Stimulated activated CD8-positive, alpha-beta memory T cell treated with anti-CD3 and anti-CD28 coated beads, Interleukin-4, amount 100 ng/mL, for 4 hours (primary cell): Measurements from ENCODE around the gene LOC101059915.
"Not testable (repeated sequence)": the region's sequence is repeated elsewhere in the genome, so short reads cannot be mapped to it uniquely, and the experiment has no call there.

ENCODE experiments used
- DNase-seq, 2 donors: peaks; one replicate each; pipeline ENCODE4 v3.0.0-alpha.2; 2020; ENCODE audit warnings: low read depth in 2 of 2, low spot score in 1 of 2

The LOC101059915 gene

DNA sequence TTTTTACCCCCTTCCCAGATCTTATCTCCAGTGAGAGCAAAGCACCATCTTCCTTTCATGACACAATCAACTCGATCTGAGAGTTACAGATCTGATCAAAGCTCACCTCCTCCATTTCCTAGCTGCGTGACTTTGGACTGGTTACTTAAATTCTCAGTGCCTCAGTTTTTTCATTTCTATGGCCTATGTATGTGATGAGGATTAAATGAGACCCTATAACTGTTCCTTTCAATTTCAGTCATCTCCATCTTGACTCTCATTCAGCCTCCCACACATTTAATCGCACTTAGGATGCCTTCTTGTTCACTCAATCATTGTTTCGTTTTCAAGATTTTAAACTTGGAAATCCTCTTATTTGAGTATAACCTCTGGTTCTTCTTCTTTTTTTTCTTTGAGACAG, 28.9 kb upstream of the LOC101059915 start:
- no peak for DNase-seq

DNA sequence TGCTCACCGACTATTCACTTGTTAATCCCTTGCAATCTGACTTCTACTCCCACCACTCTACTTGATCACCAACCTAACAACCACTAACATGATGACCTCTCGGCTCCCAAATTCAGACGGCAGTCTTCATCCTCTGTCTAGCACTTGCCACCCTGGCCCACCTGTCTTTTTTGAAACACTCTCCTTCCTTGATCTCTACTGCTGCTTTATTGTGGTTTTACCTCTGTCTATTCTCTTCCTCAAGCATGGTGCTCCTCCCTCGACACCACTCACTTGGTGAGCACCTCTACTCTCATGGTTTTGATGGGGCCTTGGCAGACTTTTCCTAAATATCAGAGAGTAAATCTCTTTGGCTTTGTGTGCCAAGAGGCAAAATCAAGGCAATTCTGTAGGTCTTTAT, 27.3 kb upstream of the LOC101059915 start:
- no peak for DNase-seq

DNA sequence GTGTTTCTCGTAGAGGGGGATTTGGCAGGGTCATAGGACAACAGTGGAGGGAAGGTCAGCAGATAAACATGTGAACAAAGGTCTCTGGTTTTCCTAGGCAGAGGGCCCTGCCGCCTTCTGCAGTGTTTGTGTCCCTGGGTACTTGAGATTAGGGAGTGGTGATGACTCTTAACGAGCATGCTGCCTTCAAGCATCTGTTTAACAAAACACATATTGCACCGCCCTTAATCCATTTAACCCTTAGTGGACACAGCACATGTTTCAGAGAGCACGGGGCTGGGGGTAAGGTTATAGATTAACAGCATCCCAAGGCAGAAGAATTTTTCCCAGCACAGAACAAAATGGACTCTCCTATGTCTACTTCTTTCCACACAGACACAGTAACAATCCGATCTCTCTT, 22.9 kb upstream of the LOC101059915 start:
- not testable (repeated sequence) for DNase-seq

DNA sequence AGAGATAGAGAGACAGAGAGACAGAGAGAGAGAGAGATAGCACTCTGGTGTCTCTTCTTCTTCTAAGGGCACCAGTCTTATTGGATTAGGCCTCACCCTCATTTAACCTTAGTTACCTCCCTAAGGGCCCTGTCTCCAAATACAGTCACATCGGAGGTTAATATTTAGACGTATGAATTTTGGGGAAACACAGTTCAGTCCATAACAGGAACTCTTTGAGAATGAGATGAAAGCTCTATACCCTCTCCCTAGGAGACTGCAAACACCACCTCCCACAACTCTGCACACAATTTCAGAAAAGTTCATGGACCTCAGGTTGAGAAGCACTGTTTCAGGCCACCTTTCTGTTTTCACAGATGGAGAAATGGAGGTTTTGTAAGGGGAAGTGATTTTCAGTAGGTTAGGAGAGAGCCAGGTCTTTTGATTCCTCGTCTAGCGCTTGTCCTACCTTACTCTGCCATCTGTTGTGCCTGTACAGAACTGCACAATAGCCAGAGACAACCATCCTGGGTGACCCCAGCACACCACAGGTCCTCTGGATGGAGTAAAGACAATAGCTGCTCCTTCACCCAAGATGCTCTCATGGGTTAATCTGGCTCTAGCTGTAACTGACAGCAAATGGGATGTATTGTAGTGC, 16.9 kb upstream of the LOC101059915 start:
- DNase-seq = no peak

DNA sequence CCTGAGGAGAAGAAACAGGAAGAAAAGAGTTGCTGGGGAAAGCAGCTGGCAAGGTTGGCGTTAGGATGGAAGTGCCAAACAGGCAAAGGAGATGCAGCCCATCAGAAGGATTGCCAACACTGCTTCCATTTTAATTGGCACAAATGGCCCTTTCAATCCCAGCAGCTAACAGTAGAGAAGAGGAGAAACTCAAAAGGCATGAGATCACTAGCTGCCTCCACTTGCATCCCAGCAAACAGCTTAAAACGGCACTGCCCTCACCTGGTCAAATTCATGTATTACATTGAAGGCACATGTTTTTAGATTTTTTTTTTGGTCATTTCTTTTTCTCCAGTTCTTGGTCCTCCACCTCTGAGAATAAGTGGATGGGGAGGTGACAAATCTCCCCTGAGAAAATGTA, 14.9 kb upstream of the LOC101059915 start:
- DNase-seq = peak in 1 of 2 donors; percentile 29

DNA sequence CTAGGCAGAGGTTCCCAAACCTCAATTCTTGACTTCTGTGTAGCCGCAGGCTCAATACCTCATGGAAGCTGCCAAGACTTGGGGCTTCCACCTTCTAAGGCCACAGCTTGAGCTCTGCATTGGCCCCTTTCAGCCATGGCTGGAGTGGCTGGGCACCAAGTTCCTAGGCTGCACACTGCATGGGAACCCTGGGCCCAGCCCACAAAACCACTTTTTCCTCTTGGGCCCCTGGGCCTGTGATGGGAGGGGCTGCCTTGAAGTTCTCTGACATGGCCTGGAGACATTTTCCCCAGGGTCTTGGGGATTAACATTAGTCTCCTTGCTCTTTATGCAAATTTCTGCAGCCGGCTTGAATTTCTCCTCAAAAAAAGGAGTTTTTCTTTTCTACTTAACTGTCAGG, 14.0 kb upstream of the LOC101059915 start:
- DNase-seq = no peak

DNA sequence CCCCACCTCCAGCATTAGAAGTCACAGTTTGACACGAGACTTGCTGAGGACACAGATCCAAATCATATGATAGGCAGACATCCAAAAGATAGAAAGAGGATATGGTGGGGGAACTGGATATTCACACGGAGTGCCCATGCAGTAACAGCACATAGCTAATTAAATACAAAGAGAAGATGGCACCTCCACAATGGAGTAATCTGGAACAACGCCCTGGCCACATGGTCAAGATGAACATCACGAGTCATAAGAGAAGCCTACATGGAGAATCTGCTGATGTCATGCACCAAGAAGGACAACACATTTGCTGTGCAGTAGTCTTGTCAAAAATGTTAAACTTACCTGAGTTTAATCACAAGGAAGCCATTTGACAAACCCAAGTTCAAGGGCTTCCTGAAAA, 10.1 kb upstream of the LOC101059915 start:
- DNase-seq = no peak

DNA sequence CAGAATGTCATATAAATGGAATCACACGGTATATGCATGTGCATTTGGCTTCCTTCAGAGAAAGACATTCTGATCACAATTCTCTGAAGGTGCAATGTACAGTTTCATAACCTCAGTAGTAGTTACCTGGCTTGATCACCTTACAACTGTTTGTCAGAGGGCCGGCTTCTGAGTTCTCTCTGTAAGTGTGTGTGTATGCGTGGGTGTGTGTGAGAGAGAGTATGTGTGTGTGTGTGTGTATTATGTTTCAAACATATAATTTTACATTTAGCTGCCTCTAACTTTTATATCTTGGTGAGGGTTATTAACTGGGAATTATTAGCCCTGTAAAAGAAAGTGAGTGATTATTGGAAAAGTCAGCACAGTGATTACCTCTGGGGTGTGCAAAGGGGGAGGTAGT, 8.0 kb upstream of the LOC101059915 start:
- DNase-seq = no peak

DNA sequence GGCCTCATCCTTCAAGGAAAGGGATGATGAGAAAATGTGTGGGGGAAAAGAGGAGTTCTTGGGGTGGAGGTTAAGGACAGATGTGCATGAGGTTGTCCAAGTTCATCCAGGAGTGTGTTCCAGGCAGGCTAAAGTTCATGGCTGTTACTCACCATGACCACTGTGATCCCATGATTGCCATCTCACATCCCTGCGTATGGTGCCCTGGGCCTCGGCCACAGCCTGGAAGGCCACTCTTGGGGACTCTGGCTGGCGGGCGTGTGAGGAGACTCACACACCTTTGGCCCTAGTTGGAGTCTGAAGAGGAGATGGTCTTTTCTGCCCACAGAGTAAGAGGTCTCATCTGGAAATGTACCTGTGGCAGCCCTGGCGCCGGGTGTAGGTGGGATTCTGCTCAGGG, 7.4 kb upstream of the LOC101059915 start:
- no peak for DNase-seq

DNA sequence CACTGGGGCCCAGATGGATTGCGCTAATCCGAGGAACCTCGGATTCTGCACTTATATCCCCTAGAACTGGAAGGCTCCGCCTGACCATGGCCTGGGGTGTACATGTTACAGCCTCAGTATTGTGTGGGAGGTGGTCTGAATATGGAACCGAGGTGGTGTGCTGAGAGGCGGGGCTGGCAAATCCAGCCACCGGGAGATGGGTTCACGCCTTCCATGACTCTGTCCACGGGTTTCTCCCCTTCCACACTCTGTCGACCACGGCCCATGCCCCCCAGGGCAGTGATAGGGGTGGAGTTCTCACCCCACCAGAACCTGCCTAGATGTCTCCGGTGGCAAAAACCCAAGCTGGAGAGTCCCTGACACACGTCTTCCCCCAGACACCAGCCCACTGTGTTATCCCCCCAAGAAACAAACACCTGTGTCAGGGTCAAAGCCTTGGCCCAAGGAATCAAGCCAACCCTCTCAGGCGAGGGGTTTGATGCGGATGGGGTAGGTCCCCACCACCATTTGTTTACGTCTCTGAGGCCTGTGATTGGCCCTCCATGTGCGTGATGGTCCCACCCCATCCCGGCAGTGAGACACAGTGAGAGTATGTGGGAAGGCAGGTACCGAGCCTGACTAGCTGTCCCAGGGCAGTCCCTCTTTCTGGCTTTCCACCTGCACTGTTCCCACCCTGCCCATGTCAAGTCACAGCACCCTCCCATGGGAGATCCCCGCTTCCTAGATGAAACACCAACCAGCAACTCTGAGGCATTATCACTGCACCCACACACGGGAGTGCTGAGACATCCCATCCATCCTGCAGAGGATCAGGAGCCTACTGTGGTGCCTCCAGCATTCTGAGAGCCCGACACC, 6.6 kb upstream of the LOC101059915 start:
- no peak for DNase-seq

DNA sequence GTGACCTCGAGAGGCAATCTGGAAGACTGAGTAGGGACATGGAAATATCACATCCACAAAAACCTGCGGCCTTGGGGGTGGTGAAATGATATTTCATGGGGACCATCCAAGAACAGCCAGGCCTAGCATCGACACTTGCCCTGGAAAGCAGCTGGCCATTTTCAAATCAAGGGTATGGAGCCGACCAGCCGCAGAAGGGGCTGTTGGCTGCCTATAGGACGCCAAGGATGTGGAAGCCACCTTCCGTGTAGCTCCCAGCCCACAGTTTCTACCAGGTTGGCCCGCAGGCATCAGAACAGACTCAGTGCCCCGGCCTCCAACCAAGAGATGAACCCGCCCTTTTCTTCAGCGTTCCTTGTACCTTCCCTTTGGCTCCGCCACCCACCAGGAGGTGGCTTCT, 5.4 kb upstream of the LOC101059915 start:
- no peak for DNase-seq

DNA sequence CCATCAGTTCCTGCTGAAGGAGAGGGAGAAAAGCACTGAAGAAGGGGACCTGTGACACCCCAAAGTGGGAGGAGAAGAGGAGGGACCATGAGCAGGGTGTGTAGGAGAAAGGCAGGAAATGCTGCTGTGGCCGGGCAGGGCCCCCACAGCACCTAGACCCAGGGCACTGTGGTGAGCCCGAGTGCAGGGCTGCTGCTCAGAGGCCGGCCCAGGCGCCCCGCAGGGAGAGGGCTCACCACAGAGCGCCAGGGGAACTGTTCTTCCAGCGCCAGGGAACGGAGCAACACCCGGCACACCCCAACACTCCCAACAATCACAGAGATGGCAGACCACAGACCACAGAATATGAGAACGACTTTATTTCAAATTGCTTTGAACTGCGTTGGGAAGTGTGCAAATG, 4.7 kb upstream of the LOC101059915 start:
- DNase-seq = not testable (repeated sequence)

DNA sequence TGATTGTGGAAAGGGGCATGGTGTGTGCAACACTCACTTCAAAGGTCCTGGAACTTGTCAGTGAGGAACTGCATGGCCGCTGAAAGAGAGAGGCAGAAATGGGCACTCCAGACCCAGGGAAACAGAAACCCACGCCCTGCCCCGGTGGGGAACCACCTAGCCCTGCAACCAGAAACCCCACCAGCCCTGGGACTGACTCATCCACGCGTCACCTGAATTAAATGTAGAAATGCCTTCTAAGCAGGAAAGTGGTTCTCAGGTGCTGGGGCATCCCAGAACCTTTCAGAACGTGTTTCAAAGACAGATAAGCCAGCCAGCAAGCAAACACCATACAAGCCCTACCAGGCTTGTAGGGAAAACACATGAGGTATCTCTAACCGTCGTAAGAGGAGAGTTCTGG, 4.1 kb upstream of the LOC101059915 start:
- DNase-seq = peak in 1 of 2 donors; percentile 45

DNA sequence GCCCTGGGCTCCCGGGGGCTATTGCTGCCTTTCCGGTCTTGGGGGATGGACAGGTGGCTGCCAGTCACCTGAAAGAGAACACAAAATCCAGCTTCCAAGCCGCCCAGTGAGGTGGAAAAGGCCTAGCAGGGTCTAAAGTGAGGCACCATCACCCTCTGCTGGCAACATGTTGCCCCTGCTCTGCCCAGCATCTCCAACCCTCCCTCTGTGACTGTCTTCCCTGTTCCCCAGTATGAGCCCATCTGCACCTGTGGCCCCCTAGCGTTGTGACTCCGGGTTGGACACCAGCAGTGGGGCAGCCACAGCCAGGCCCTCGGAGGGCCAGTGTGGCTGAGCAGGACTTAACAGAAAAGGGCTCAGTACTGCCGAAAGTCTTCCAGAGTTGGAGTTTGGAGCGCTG, 3.1 kb upstream of the LOC101059915 start:
- DNase-seq = not testable (repeated sequence)

DNA sequence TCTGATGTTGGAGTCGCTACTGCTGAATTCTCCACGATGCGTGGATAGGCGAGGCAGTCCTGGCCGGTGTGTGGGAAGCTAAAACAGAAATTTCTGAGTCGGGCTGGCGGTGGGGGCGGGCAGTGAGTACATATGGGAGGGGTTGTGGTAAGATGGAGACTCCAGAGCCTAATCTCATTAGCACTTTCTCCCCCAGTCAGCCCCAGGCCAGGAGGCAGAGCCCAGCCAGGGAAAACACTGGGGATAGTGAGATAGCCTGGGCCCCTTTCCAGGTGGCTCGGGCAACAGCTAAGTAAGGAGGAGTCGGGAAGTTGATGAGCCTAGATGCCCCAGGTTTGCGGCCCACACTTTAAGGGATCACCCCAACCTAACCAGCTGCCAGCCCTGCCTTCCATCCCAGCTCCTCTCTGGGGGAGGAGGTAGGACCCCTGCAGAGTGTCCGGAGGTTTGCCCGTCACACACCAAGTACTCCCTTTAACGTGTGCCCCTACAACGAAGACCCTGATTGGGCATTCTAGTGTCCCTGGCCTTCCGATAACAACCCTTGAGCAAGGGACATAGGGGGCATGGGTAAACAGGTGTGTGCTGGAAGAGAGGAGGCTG, 2.4 kb upstream of the LOC101059915 start:
- DNase-seq = no peak

DNA sequence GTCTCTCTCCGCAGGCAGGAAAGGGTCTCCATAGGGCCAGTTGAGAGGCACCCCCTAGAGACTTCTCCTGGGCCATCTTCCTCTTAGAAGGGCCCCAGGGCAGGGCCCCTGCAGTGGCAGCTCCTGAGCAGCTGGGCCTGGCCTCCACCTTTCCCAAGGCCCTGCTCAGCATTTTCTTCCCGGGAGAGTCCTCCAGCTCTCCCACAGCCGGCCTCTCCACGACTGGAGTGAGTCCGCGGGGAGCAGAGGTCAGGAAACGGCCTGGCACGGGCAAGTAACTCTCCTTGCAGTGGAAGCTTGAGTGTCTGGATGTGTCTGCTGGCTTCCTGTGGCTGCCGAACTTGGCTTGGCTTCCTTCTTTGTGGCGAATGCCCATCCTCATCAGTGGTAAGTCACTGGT, 1.6 kb upstream of the LOC101059915 start:
- no peak for DNase-seq

DNA sequence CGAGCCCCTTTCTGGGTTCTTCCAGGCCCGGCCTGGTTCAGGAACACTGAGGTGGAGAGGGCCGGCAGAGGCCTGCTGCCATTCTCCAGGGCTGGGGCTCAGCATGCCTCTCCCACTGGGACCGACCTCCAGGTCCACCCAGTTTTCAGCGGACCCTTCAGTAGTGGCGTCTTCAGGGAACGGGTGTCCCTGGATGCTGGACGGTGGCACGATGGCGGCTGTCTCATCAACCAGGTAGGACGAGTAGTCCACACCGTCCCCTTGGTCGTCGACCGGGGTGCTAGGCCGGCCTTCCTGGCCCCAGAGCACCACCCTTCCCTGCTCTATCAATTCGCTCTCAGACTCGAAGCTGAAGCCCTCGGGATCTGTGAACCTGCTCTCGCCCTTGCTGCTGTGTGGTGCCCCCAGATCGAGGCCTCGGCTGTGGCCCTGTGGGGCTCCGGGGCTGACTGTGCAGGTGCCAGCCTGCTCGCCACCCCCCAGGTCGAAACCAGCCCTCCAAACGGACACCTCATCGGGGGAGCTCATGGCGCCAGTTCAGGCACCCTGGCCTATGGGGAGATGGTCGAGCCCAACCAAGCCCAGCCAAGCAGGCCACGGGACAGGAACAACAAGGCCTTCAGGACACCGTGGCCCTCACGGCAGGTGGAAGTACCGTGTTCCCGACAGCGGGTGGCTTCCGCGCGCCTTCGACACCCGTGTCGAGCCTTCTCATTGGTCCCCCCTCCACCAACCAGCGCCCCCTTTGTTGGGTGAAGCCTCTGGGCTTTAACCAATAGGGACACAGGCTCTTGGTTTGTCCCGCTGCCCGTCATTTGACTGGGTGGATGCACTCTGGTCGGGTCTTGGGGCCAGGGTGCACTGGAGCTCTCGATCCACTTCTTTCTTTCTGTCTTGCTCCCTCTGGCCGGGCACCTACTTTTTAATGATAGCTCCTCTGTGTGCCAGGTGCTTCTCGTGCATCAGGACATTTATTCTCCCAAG, 814 bp upstream of the LOC101059915 start:
- DNase-seq = no peak

DNA sequence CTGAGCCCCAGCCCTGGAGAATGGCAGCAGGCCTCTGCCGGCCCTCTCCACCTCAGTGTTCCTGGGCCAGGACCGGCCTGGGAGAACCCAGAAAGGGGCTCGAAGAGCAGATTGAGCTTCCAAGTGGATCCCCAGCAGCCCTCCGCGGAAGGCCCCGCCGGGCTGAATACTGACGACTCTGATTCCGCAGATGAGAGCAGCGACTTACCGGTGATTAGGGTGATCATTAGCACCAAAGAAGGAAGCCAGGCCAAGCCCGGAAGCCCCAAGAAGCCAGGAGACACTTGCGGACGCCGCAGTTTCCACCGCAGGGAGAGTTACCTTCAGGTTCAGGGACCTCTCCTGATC, 876 bp downstream of the LOC101059915 start:
- DNase-seq = no peak

DNA sequence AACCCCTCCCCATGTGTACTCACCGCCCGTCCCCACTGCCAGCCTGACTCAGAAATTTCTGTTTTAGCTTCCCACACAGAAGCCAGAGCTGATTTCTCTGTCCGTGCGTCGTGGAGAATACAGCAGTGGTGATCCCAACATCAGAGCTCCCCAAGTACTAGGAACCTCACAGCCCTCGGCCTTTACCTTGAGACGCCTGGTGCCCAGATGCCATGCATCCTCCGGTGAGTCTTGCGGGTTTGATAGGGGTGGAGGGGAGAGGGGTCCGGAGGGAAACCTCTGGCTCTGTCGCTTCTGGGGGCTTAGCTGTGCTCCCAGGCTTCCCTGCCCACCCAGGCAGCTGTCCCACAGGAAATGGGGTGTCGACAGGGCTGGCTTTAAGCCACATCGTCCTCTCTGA, 2.1 kb downstream of the LOC101059915 start:
- DNase-seq = no peak

DNA sequence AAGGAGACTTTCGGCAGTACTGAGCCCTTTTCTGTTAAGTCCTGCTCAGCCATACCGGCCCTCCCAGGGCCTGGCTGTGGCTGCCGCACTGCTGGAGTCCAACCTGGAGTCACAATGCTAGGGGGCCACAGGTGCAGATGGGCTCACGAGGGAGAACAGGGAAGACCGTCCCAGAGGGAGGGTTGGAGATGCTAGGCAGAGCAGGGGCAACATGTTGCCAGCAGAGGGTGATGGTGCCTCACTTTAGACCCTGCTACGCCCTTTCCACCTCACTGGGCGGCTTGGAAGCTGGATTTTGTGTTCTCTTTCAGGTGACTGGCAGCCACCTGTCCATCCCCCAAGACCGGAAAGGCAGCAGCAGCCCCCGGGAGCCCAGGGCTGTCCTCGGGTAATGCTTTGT, 2.6 kb downstream of the LOC101059915 start:
- not testable (repeated sequence) for DNase-seq
